HEK293 (cell line): ENCODE data around the gene TNFAIP3.

Source experiments
- PRDM6 ChIP-seq: fragments of 450-650 bp; formaldehyde crosslinking; IDR thresholded peaks from 2 replicates; pipeline ENCODE4 v1.5.1; 2017; ENCODE audit warnings: missing biosample characterization, missing genetic modification characterization
- ZBTB11 ChIP-seq: fragments of 450-650 bp; formaldehyde crosslinking; conservative IDR thresholded peaks from 2 replicates; pipeline ENCODE4 v1.5.1; 2016; ENCODE audit warnings: low read depth, missing biosample characterization, missing genetic modification characterization
- ZBTB49 ChIP-seq: fragments of 450-650 bp; formaldehyde crosslinking; IDR thresholded peaks from 2 replicates; pipeline ENCODE4 v1.5.1; 2016; ENCODE audit warnings: missing biosample characterization, missing genetic modification characterization, low read depth
- ZEB2 ChIP-seq: fragments of 450-650 bp; formaldehyde crosslinking; IDR thresholded peaks from 2 replicates; pipeline ENCODE4 v1.5.1; 2016; ENCODE audit warnings: missing biosample characterization, missing genetic modification characterization
- ZNF114 ChIP-seq: fragments of 450-650 bp; formaldehyde crosslinking; IDR thresholded peaks from 2 replicates; pipeline ENCODE4 v1.5.0; 2017; ENCODE audit warnings: missing biosample characterization, missing genetic modification characterization
- ZNF132 ChIP-seq: fragments of 450-650 bp; formaldehyde crosslinking; IDR thresholded peaks from 2 replicates; pipeline ENCODE4 v1.5.1; 2017; ENCODE audit warnings: missing biosample characterization, missing genetic modification characterization, borderline replicate concordance
- ZNF18 ChIP-seq: fragments of 450-650 bp; formaldehyde crosslinking; IDR thresholded peaks from 2 replicates; pipeline ENCODE4 v1.5.1; 2016; ENCODE audit warnings: missing biosample characterization, missing genetic modification characterization
- ZNF223 ChIP-seq: fragments of 450-650 bp; formaldehyde crosslinking; IDR thresholded peaks from 2 replicates; pipeline ENCODE4 v1.5.1; 2016; ENCODE audit warnings: missing biosample characterization, missing genetic modification characterization
- ZNF341 ChIP-seq: fragments of 450-650 bp; formaldehyde crosslinking; IDR thresholded peaks from 2 replicates; pipeline ENCODE4; 2016; ENCODE audit warnings: low read depth, missing biosample characterization, missing genetic modification characterization
- ZNF449 ChIP-seq: fragments of 450-650 bp; formaldehyde crosslinking; IDR thresholded peaks from 2 replicates; pipeline ENCODE4 v1.5.1; 2017; ENCODE audit warnings: missing biosample characterization, mild to moderate bottlenecking, missing genetic modification characterization, moderate library complexity
- ZNF518A ChIP-seq: fragments of 450-650 bp; formaldehyde crosslinking; conservative IDR thresholded peaks from 2 replicates; pipeline ENCODE4 v1.5.1; 2016; ENCODE audit warnings: low read depth, missing biosample characterization, missing genetic modification characterization
- ZNF521 ChIP-seq: fragments of 450-650 bp; formaldehyde crosslinking; IDR thresholded peaks from 2 replicates; pipeline ENCODE4 v1.5.1; 2017; ENCODE audit warnings: missing biosample characterization, mild to moderate bottlenecking, missing genetic modification characterization
- ZNF596 ChIP-seq: fragments of 450-650 bp; IDR thresholded peaks from 2 replicates; pipeline ENCODE4 v1.5.0; 2018; ENCODE audit warnings: missing biosample characterization, mild to moderate bottlenecking, missing genetic modification characterization, moderate library complexity
- ZNF701 ChIP-seq: fragments of 450-650 bp; formaldehyde crosslinking; IDR thresholded peaks from 2 replicates; pipeline ENCODE4 v1.5.1; 2016; ENCODE audit warnings: missing biosample characterization, missing genetic modification characterization
- ZNF704 ChIP-seq: fragments of 450-650 bp; formaldehyde crosslinking; IDR thresholded peaks from 2 replicates; pipeline ENCODE4 v1.5.1; 2016; ENCODE audit warnings: missing biosample characterization, missing genetic modification characterization
- ZSCAN18 ChIP-seq: fragments of 450-650 bp; formaldehyde crosslinking; IDR thresholded peaks from 2 replicates; pipeline ENCODE4 v1.5.1; 2016; ENCODE audit warnings: missing biosample characterization, missing genetic modification characterization

Gene TNFAIP3

GRCh38 chr6:137863091-137863797, 3.8 kb upstream of the TNFAIP3 start (continued):
- TF ChIP-seq PRDM6 (tag by site-specific recombination) (no peak), ZNF449 (no peak), ZNF521 (tag by site-specific recombination) (no peak), ZNF518A (tag by site-specific recombination) (no peak), ZBTB49 (no peak), ZNF596 (tag by site-specific recombination) (no peak), ZNF223 (tag by site-specific recombination) (no peak), ZNF132 (tag by site-specific recombination) (no peak), ZNF114 (tag by site-specific recombination) (no peak), ZNF341 (tag by site-specific recombination) (no peak), ZNF701 (no peak), ZNF18 (tag by site-specific recombination) (no peak), ZSCAN18 (tag by site-specific recombination) (no peak), ZEB2 (tag by site-specific recombination) (peak; percentile 70), ZNF704 (tag by site-specific recombination) (no peak), ZBTB11 (tag by site-specific recombination) (no peak)
